Suprapubic skin (tissue), 4 donors: ENCODE data around the gene SDC1. TPM values are rescaled to one million over a fixed set of nuclear protein-coding genes. Genes with fewer than 3 reads are reported as not detected.
"Not testable (repeated sequence)": the region's sequence is repeated elsewhere in the genome, so short reads cannot be mapped to it uniquely, and the experiment has no call there.

Experiments
- DNase-seq, 2 donors: peaks; one replicate each; pipeline ENCODE4 v3.0.0-alpha.2; 2019; ENCODE audit warnings: low spot score in 2 of 2
- H3K27ac ChIP-seq: fragments of 200-600 bp; sonication (generic); one replicate; pipeline ENCODE4 v1.5.1; 2019
- H3K27me3 ChIP-seq: fragments of 200-600 bp; sonication (generic); one replicate; pipeline ENCODE4 v1.5.1; 2019
- H3K36me3 ChIP-seq: fragments of 200-600 bp; sonication (generic); one replicate; pipeline ENCODE4 v1.5.1; 2019
- H3K4me1 ChIP-seq: fragments of 200-600 bp; sonication (generic); one replicate; pipeline ENCODE4 v1.5.1; 2019
- H3K4me3 ChIP-seq: fragments of 200-600 bp; sonication (generic); one replicate; pipeline ENCODE4 v1.5.1; 2019; ENCODE audit warnings: mild to moderate bottlenecking
- H3K9me3 ChIP-seq: fragments of 200-600 bp; sonication (generic); one replicate; pipeline ENCODE4 v1.5.1; 2019
- EP300 ChIP-seq: sonication (generic); formaldehyde crosslinking; IDR thresholded peaks from one replicate; pipeline ENCODE4 v1.6.1; 2017; ENCODE audit warnings: antibody characterized with exemption
- POLR2A ChIP-seq, 2 donors: fragments of 450-650 bp; IDR thresholded peaks; one replicate each; pipeline ENCODE4 v1.6.1; 2017; ENCODE audit warnings: antibody characterized with exemption in 2 of 2, mild to moderate bottlenecking in 2 of 2, moderate library complexity in 2 of 2
- POLR2AphosphoS5 ChIP-seq, 3 donors: sonication (generic); formaldehyde crosslinking; IDR thresholded peaks; one replicate each; pipeline ENCODE4 v1.6.1; 2017; ENCODE audit warnings: antibody characterized with exemption in 3 of 3
- WGBS: methylation state at CpG from one replicate; pipeline ENCODE4 v1.1.5; 2018; 5-methylcytosine and 5-hydroxymethylcytosine counted together
- total RNA-seq, 4 donors: library from RNA; depleted of rRNA; stranded (reverse); fragments of >200 nt; gene quantifications; one replicate each; pipeline ENCODE4 v1.1.0, GENCODE V29; 2016
- TF ChIP-seq, protein P1 (sequence below), 2 donors: fragments of 200-600 bp in 1 of 2; fragments of 450-650 bp in 1 of 2; sonication (generic) in 1 of 2; IDR thresholded peaks; one replicate each; pipeline ENCODE4 v1.5.1; 2016 to 2019; ENCODE audit warnings: antibody characterized with exemption in 2 of 2, mild to moderate bottlenecking in 1 of 2, moderate library complexity in 1 of 2

Gene SDC1
- total RNA-seq, 4 donors from 2014 or later = 258 to 892 (median 636) TPM

GRCh38 chr2:20241973-20242726 lies 17.2 kb upstream of the SDC1 start:
- peaks cover 7% of the 10 kb centered on the region for H3K4me1 ChIP-seq
- H3K36me3 ChIP-seq = peaks cover 2% of the 10 kb centered on the region
- no peak for DNase-seq
- no peaks in the 10 kb centered on the region for H3K9me3 ChIP-seq
- H3K27me3 ChIP-seq = no peaks in the 10 kb centered on the region
- WGBS = 37% methylated on average over 43 of the region's 43 CpGs
- H3K4me3 ChIP-seq = no peak overlapping the region
- TF ChIP-seq, protein P1, sequence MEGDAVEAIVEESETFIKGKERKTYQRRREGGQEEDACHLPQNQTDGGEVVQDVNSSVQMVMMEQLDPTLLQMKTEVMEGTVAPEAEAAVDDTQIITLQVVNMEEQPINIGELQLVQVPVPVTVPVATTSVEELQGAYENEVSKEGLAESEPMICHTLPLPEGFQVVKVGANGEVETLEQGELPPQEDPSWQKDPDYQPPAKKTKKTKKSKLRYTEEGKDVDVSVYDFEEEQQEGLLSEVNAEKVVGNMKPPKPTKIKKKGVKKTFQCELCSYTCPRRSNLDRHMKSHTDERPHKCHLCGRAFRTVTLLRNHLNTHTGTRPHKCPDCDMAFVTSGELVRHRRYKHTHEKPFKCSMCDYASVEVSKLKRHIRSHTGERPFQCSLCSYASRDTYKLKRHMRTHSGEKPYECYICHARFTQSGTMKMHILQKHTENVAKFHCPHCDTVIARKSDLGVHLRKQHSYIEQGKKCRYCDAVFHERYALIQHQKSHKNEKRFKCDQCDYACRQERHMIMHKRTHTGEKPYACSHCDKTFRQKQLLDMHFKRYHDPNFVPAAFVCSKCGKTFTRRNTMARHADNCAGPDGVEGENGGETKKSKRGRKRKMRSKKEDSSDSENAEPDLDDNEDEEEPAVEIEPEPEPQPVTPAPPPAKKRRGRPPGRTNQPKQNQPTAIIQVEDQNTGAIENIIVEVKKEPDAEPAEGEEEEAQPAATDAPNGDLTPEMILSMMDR (IDR thresholded peaks at IDR 0.05) = peak in 1 of 2 donors; percentile 61
- TF ChIP-seq POLR2A (IDR thresholded peaks at IDR 0.05) = no peak
- no peak for TF ChIP-seq POLR2AphosphoS5 (IDR thresholded peaks at IDR 0.05)
- H3K27ac ChIP-seq = no peak overlapping the region

GRCh38 chr2:20240291-20240690 lies 15.4 kb upstream of the SDC1 start:
- 84% methylated on average over 6 of the region's 6 CpGs for WGBS
- not testable (repeated sequence) for H3K4me3 ChIP-seq, H3K36me3 ChIP-seq, H3K27ac ChIP-seq, H3K27me3 ChIP-seq, DNase-seq, H3K9me3 ChIP-seq
- peaks cover 23% of the 10 kb centered on the region for H3K4me1 ChIP-seq

- WGBS = 57% methylated on average over 5 of the region's 5 CpGs
- no peaks in the 10 kb centered on the region for H3K9me3 ChIP-seq
- H3K27ac ChIP-seq = peak overlapping the region; percentile 44
- no peaks in the 10 kb centered on the region for H3K36me3 ChIP-seq
- H3K4me1 ChIP-seq = peaks cover 33% of the 10 kb centered on the region
- no peaks in the 10 kb centered on the region for H3K27me3 ChIP-seq
- no peak for DNase-seq
- no peak overlapping the region for H3K4me3 ChIP-seq
- no peak for TF ChIP-seq POLR2AphosphoS5 (IDR thresholded peaks at IDR 0.05)
- TF ChIP-seq, protein P1 (IDR thresholded peaks at IDR 0.05) = no peak
- no peak for TF ChIP-seq EP300
- TF ChIP-seq POLR2A (IDR thresholded peaks at IDR 0.05) = no peak
Observed at GRCh38 chr2:20236496-20236895, 11.6 kb upstream of the SDC1 start.

- peak overlapping the region; percentile 44 for H3K27ac ChIP-seq
- DNase-seq = peak; percentile 70 to 76
Observed at GRCh38 chr2:20235655-20236305, 10.8 kb upstream of the SDC1 start.

GRCh38 chr2:20234597-20234996 lies 9.7 kb upstream of the SDC1 start:
- WGBS = 55% methylated on average over 2 of the region's 2 CpGs
- not testable (repeated sequence) for H3K36me3 ChIP-seq, H3K27ac ChIP-seq

More at GRCh38 chr2:20235655-20236305, 10.8 kb upstream of the SDC1 start:
- TF ChIP-seq, protein P1 (IDR thresholded peaks at IDR 0.05) = no peak
- TF ChIP-seq EP300 (no peak), POLR2A (IDR thresholded peaks at IDR 0.05) (no peak), POLR2AphosphoS5 (IDR thresholded peaks at IDR 0.05) (no peak)
- H3K9me3 ChIP-seq = no peaks in the 10 kb centered on the region
- H3K4me3 ChIP-seq = no peak overlapping the region
- H3K36me3 ChIP-seq = no peaks in the 10 kb centered on the region
- peaks cover 38% of the 10 kb centered on the region for H3K4me1 ChIP-seq
- 66% methylated on average over 9 of the region's 10 CpGs for WGBS
- H3K27me3 ChIP-seq = no peaks in the 10 kb centered on the region

DNA sequence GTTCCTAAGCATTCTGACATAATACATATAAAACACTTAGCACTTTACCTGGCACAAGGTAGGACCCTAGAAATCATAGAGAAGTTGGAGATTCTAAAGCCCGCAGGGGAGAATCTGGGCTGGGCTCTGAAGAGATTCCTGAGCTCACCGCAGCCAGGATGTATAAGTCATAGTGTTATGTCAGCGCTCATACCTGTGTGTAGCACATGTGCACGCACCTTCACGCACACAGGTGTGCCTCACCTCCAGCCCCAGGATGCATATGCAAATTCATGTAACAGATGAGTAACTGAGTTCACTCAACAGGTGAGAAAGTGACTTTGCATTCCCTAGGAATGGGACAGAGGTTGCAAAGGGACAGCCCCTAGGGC lies 7.9 kb upstream of the SDC1 start:
- H3K27ac ChIP-seq = peak overlapping the region; percentile 89

More at GRCh38 chr2:20234597-20234996, 9.7 kb upstream of the SDC1 start:
- not testable (repeated sequence) for DNase-seq, H3K27me3 ChIP-seq, H3K4me3 ChIP-seq, H3K9me3 ChIP-seq
- H3K4me1 ChIP-seq = peaks cover 38% of the 10 kb centered on the region

More for the DNA sequence above, 7.9 kb upstream of the SDC1 start:
- DNase-seq = peak; percentile 60 to 74
- Histone ChIP-seq H3K4me3 (no peak overlapping the region), H3K9me3 (no peaks in the 10 kb centered on the region), H3K27me3 (no peaks in the 10 kb centered on the region), H3K36me3 (no peaks in the 10 kb centered on the region), H3K4me1 (peaks cover 38% of the 10 kb centered on the region)
- WGBS = 57% methylated on average over 5 of the region's 5 CpGs
- TF ChIP-seq POLR2AphosphoS5 (IDR thresholded peaks at IDR 0.05) (peak in 1 of 3 donors; percentile 53), EP300 (no peak), POLR2A (IDR thresholded peaks at IDR 0.05) (no peak)
- TF ChIP-seq, protein P1 (IDR thresholded peaks at IDR 0.05) = no peak
